ENCODE data around the gene MRPL18.
A peak's percentile ranks its signal among the peaks of the same experiment; 100 is the strongest.
"Not testable (repeated sequence)": the region's sequence is repeated elsewhere in the genome, so short reads cannot be mapped to it uniquely, and the experiment has no call there.

Gene MRPL18

DNA sequence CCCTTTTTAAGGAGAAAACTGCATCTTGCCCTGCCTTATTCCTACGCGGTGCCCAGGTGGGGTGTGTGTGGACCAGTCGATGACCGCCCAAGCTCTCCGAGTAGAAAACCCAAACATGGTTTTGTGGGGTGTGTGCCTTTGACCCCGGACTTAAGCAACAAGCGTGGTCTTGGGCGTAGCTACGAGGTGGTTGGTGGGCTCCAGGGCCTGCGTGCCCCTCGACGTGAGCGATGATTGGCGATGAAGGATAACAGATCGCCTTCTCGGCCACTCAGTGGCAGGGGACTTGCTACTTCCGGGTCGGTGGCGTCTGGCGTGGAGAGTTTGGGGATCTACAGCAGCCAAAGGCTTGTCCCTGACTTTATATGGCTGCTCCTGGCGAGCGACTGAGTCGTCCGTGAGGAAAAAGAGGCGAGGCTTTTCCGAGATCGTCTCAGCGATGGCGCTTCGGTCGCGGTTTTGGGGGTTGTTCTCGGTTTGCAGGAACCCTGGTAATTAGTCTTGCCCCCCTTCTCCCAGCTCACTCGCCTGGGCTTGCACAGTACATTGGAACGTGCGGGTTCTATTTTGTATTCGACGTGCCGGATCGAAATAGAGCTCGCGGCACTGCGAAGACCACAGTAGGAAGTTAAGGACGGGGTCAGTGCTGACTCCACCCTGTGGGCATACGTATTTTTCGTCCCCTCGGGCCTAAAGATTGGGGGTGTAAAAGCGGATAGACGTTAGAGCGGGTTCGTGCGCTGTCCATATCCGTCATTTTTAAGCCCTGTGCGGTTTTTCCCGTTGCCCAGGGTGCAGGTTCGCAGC lies at the start of gene MRPL18:
Gene MRPL18 (plus strand): TSS at position 319 of the 807 bp plus-strand sequence. CDS start 121 bp downstream, at position 440.
- peak; percentile 93 for DNase-seq (ENCODE audit: low read depth)

DNA sequence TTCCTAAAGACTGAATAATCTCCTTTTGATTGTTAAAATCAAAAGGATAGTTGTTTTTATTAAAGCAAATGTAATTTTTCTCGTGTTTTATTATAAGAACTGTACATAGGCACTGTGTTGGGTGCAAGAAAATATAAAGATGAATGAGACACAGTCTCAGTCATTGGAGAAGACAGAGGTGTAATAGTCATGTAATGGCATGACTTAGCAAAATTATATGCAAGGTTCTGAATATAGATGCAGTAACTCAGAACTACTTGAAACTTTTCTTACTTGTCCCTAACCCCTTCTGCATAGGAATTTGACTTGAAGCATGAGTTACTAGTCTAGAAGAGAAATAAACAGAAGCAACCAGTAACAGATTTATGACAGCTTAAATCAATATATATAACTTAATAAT lies 48.1 kb upstream of the MRPL18 start:
- DNase-seq (ENCODE audit: low read depth), result no peak

DNA sequence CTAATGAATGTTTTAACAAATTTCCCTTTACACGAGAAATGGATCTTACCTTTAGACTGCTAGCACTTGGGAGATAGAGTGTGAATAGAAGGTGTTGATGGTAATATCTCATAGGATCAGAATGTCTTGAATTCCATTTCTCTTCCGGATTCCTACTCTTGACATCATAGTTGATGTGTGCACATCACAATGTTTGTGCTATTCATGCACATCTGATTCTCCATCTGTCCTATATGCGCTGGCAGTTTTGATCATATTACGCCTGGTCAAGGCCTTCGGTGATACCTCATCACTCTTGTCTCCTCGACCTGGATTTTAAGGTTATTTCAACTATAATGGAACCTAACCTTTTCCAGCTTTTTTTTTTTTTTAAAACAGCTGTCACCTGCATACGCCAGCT lies 45.2 kb upstream of the MRPL18 start:
- DNase-seq (ENCODE audit: low read depth), result no peak

DNA sequence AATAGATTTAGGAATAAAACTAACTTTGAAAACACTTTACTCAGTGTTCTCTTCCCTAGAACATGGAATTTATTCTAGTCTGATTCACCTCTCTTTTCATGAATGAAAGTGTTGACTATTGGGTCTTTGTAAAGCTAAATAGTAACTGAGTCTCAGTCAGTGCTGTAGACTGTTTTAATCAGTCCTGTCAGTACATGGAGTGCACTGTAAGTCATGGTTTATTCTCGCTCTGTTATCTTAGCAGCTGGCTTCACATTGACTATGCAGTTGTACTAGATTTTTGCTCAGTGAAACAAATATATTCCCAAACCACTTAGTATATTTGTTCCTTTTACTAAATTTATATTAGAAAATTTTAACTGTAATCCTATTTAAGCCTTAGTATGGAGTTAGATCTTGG lies 43.5 kb upstream of the MRPL18 start:
- no peak for DNase-seq (ENCODE audit: low read depth)

DNA sequence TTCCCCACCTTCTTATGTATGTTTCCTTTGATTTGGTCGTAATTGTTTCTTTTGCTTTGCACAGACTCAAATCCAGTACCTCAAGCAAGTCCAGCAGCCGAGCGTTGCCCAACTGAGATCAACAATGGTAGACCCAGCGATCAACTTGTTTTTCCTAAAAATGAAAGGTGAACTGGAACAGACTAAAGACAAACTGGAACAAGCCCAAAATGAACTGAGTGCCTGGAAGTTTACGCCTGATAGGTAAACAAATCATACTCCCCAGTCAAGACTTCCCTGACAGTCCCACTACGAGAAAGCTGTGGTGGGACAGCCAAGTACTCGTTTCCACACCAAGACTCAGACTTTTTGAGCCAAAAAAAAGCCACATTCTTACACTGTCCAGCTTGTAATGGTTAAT lies 42.1 kb upstream of the MRPL18 start:
- not testable (repeated sequence) for DNase-seq (ENCODE audit: low read depth)

DNA sequence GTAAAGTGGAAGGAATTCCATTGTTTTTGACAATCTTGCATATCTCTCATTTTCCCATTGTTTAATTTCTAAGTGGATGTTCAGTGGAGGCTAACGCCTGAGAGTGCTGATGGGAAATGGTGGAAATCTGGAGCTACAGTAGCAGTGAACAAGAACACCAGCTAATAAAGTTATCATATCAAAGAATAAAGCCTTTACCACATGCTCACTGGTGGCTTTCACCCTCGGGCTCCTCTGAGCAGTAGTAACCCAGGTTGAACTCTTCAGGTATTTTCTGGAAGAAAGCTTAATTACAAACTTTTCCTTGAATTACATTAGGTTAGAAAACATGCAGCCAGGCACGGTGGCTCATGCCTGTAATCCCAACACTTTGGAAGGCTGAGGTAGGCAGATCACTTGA lies 38.8 kb upstream of the MRPL18 start:
- no peak for DNase-seq (ENCODE audit: low read depth)

DNA sequence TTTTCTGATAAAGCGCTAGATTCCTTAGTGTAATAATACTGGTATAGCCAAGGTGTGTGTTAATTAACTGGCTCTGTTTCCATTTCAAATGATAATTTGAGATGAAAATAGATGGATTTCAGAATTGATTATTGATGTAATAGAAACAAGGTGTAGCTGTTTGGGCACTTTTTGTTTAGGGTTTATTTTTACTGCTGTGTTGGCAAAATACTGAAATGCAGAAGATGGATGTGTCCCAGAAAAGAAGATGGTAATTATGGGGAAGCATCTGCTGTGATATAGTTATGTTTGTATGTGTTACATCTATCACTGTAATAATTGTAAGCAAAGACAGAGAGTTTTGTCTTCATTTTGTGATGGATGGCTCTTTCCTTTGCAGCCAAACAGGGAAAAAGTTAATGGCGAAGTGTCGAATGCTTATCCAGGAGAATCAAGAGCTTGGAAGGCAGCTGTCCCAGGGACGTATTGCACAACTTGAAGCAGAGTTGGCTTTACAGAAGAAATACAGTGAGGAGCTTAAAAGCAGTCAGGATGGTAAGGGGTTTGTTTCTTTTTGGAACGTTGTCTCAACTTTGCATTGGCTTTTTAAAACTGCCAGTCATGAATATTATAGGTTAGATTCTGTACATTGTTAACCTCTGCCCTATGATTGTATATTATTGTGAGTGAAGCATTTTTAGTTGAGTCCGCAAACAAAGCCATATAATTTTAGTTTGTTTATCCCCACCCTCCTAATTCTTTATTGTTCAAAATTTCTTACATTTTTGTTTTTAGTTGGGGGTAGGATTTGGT lies 37.0 kb upstream of the MRPL18 start:
- DNase-seq (ENCODE audit: low read depth), result no peak

DNA sequence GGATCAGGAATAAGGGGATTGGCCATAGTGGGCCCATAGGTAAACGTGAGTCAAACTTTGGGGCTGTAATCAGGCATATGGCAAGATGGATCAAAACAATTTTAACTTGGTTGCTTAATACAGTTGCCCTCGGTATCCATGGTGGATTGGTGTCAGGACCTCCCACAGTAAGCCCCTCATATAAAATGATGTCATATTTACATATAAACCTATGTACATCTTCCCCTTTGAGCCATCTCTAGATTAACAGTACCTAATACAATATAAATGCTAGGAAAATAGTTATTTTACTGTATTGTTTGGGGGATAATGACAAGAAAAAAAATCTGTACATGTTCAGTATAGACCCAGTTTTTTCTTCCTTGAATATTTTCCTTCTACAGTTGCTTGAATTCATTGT lies 35.9 kb upstream of the MRPL18 start:
- DNase-seq (ENCODE audit: low read depth), result no peak

DNA sequence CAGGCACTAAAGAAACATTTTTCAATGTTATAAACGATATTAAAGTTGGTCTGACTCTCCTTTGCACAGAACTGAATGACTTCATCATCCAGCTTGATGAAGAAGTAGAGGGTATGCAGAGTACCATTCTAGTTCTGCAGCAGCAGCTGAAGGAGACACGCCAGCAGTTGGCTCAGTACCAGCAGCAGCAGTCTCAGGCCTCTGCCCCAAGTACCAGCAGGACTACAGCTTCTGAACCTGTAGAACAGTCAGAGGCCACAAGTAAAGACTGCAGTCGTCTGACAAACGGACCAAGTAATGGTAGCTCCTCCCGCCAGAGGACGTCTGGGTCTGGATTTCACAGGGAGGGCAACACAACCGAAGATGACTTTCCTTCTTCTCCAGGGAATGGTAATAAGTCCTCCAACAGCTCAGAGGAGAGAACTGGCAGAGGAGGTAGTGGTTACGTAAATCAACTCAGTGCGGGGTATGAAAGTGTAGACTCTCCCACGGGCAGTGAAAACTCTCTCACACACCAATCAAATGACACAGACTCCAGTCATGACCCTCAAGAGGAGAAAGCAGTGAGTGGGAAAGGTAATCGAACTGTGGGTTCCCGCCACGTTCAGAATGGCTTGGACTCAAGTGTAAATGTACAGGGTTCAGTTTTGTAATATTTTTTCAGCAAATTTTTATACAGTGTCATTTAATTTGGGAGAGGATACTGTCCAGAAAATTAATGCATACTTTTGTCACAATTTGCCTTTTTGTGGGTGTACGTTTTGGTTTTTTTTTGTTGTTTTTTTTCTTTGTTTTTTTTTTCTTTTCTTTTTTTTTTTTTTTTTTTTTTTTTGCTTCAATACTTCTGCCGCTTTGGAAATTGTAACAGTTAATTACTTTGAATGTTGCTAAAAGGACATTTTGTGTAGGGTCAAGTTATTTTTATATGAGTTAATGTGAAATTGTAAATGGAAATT lies 35.0 kb upstream of the MRPL18 start:
- DNase-seq (ENCODE audit: low read depth), result no peak

DNA sequence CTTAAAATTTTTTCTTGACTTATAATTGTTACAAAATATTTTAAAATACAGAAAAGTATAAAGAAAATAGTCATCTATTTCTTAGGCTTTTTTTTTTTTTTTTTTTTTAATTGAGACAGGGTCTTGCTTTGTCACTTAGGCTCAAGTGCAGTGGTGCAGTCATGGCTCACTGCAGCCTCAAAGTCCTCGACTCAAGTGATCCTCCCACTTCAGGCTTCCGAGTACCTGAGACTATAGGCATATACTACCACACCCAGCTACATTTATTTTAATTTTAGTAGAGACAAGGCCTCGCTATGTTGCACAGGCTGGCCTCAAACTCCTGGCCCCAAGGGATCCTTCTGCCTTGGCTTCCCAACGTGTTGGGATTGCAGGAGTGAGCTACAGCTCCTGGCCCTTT lies 33.8 kb upstream of the MRPL18 start:
- no peak for DNase-seq (ENCODE audit: low read depth)

DNA sequence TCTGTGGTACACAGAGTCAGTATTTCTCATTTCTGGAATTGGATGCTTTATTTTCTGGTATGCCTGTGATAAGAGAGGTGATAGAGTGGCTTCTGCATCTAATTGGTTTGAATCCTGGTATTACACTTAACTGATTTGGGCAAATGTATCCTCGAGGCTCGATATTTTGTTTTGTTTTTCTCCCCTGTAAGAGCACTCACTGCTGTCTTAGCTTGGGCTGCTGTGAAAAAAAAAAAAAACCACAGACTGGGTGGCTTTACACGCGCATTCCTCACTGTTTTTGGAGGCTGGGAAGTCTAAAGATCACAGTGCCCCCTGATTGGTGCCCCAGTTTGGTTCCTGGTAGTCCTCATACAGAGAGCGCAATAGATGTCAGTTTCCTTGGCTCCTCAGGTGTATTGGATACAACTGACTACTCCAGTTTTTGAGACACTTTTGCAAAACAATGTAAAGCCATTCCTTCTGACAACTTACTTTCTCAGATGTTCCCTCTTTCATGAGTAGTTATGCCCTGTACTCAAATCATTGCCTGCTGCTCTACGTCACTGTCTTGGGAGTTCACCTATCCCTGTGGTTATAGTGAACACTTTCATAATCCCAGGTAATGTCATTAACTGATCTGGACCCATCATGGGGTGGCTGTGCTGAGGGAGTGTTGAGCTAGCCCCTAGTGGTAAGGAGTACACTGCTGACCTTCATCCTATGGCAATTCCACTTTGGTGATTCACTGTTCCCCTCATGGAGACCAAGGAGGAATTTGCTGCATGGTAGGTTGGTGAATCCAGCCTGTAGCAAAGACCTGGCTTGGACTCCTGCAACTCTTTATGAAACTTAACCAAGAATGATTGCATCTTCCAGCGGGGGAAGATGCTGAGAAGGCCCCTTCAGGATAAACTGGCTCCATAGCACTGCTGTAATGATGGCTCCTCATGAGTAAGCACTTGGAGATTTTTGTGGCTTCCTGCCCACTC lies 32.0 kb upstream of the MRPL18 start:
- DNase-seq (ENCODE audit: low read depth), result peak; percentile 56

DNA sequence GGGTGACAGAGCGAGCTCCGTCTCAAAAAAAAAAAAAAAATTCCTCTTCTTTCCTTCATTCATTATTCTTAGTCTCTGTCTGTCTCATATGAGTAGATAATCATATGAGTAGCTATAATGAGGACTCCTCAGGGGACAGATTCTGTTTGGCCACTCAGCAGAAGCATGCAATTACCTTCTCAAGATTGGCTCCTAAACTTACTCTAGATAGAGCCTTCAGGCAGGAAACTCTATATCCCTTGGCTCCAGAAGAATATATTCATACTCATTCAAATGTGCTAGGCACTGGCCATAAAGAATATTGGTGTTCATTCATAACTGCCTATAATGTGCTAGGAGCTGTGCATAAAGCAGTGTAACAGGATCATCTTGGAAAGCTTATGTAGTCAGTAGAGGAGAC lies 30.6 kb upstream of the MRPL18 start:
- no peak for DNase-seq (ENCODE audit: low read depth)

DNA sequence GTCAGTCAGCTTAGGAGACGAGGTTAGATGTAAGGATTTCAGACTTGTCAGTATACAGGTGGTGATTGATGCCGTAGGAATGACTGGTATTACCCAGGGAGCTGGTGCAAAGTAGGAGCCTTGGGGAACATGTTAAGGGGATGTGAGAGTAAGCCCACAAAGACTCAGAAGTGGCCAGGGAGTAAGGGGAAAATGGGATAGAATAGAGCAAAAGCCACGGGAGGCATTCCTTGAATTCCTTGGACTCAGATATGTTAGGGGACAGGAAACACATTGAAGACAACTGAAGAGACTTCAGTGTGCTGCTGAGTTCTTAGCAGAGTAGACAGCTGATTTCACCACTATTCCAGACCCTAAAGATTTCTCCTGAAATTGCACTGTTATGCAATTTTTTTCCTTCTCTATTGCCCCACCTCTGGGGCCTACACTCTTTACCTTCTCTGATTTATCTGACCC lies 29.6 kb upstream of the MRPL18 start:
- peak; percentile 46 for DNase-seq (ENCODE audit: low read depth)

DNA sequence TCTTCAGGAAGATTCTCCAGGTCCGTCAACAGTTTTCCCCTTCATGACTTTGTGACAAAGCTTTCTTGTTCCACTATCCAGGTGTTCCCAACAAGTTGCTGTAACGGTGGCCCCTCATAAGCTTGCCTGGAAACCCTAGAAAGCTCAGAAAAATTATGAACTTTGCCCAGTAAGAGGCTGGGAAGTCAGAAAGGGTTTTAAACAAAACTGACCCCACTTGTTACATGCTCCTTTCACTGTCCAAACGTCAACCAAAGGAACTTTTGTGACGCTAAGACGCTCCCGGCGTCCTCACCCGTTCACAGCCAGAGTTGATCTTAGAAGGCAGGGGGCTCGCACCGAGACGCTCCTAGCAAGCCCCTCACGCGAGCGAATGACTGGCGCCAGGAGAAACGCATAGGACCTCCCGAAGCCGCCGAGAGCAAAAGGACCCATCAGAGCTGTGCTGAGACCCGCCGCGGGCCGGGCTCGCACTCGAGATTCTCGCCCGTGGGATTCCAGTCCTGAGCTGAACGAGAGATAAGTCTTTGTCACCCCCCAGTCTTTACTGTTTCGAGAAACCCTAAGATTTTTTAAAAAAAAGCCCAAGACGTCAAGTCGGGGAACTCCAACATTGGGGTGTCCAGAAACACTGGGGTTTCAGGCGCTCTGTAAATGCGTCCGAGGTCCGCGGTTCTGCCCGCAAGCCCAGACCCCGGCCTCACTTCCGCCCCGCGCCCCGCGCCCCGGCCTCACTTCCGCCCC lies 29.0 kb upstream of the MRPL18 start:
- no peak for DNase-seq (ENCODE audit: low read depth)

DNA sequence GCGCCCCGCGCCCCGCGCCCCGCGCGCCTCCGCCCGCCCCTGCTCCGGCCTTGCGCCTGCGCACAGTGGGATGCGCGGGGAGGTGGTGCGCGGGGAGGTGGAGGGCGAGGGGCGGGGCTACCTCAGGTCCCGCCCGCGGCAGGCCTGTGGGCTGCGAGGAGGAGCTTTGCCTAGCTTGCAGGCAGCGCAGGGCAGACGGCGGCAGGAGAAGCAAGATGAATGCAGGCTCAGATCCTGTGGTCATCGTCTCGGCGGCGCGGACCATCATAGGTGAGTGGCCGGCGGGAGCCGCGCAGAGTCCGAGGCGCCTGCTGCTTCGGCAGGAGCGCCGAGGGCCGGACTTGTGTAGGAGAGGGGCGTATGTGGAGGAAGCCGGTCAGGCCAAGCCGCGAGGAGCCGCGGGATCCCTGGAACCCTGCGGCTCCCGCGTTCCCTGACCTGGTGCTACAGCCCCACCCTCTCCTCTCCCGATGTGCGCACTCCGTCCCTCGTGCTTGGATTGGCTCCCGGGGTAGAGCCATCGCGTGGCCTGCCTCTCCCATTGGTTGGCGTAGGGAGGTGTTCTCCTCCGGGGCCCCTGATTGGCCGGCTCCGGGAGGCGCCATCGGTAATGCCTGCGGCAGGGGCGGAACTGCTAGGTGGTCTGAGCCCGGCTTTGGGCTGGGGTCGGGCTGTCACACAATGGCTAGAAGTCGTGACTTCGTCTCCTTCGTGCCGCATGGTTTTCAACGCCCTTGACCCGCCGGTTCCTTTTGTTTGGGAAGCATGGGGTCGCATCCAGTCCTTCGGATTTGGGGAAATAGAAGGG lies 28.2 kb upstream of the MRPL18 start, which contains the start of gene ACAT2:
Gene ACAT2 (plus strand): TSS at position 173 of the 808 bp plus-strand sequence. CDS start 43 bp downstream, at position 216.
- DNase-seq (ENCODE audit: low read depth), result peak; percentile 73

DNA sequence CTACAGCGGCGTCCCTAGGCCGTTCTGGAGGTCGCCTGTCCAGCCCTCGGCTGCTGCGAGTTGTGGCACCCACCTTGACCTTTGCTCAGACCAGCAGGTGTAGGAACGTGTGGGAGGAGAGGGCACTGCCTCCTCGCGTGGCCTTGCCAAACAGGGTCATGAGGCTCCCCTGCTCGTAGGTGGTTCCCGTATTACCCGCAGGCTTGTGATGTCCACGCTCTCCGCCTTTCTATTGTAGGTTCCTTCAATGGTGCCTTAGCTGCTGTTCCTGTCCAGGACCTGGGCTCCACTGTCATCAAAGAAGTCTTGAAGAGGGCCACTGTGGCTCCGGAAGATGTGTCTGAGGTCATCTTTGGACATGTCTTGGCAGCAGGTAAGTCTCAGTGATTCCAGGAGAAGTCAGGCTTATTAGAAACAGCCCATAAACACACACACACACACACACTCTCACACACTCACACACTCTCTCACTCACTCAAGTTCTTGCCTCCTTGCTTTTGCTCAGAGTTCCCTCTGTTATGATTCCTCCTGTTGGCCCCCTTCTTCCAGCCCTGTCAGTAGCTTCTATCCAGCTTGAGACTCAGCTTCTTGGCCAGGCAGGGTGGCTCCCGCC lies 27.5 kb upstream of the MRPL18 start:
- DNase-seq (ENCODE audit: low read depth), result no peak

DNA sequence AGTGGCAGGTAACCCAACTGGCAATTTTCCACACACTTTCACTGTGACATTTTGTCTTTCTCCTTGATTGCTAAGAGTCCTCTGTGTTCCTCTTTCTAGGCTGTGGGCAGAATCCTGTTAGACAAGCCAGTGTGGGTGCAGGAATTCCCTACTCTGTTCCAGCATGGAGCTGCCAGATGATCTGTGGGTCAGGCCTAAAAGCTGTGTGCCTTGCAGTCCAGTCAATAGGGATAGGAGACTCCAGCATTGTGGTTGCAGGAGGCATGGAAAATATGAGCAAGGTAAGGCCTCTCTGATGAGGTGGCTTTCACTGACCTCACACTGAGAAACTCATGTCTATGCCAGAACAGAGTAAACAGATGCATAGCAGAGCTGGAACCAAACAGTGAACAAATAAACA lies 23.4 kb upstream of the MRPL18 start:
- no peak for DNase-seq (ENCODE audit: low read depth)

DNA sequence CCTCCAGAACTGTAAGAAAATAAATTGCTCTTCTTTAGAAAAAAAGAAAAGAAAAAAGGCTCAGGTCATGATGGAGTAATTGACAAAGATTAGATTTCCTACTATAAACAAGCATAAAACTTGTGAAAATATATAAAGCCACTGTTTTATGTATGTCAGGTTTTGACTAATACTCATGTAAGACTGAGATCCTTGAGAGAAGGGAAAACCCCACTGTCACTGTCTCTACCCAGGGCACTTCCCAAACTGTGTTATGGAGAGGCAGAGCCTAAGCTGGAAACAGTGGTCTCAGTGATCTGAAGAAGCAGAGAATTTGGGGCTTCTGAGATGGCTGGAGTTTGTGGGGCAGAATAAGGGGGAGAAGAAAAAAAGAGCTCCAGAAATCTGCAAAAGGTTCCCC lies 20.8 kb upstream of the MRPL18 start:
- DNase-seq (ENCODE audit: low read depth), result no peak

DNA sequence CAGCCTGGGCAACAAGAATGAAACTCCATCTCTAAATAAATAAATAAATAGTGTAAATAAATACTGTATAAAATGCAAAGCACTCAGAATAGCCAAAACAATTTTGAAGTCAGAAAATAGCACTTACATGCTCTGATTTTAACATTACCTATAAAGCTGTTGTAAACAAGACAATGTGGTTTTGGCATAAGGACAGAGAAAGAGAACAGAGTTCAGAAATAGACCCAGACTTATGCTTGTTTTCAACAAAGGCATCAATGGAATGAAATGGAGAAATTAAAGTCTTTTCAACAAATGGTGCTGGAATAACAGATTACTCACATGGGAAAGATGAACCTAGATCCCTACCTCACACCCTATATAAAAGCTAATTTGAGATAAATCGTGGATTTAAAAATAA lies 18.1 kb upstream of the MRPL18 start:
- no peak for DNase-seq (ENCODE audit: low read depth)
